Measurements from ENCODE around the gene UTF1.
"Not testable (repeated sequence)": the region's sequence is repeated elsewhere in the genome, so short reads cannot be mapped to it uniquely, and the experiment has no call there.

The UTF1 gene

DNA sequence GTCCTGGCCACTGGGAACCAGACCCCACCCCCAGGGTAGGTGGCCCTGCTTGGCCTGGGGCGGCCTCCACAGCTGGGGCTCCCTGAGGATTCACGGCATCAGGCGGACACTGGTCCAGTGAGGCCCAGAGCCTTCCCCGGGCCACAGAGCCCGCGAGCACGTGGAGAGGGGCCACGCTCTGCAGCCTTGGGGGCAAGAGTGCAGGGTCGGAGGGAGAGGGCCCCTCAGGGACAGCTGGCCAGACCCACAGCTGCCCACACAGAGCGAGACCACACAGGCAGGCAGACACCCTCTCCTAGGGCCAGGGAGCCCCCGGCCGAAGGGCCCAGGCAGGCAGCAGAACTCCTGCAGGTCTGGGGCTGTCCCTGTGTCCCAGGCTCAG is 18.3 kb downstream of the UTF1 start:
- no peak for DNase-seq

DNA sequence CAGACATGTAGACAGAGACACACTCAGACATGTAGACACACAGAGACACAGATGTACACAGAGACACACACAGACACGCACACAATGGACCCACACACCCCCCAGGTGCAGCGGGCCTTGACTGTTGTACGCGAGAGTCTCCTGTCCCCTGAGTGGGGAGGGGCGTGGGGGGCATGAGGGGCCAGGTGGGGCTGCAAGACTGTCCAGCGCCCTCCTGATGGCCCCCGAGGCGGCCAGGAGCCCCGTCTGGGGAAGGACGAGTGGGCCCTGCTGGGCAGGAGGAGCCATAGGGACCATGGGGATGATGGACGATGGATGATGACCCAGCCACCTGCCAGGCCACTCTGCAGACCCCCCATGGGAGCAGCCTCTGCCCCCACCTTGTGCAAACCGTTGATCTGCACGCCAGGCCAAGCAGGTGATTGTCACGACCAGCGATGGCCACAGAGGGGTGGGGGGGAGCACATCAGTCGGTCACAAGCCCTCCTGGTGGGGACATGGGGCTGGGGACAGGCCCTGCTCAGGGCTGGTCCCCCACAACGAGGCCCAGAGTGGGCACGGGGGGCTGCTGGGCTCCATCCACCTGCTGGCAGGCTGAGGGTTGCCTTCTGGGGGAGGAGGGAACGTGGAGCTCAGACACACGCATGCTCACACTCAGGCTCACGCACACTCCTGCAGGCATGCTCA is 19.2 kb downstream of the UTF1 start:
- no peak for DNase-seq

DNA sequence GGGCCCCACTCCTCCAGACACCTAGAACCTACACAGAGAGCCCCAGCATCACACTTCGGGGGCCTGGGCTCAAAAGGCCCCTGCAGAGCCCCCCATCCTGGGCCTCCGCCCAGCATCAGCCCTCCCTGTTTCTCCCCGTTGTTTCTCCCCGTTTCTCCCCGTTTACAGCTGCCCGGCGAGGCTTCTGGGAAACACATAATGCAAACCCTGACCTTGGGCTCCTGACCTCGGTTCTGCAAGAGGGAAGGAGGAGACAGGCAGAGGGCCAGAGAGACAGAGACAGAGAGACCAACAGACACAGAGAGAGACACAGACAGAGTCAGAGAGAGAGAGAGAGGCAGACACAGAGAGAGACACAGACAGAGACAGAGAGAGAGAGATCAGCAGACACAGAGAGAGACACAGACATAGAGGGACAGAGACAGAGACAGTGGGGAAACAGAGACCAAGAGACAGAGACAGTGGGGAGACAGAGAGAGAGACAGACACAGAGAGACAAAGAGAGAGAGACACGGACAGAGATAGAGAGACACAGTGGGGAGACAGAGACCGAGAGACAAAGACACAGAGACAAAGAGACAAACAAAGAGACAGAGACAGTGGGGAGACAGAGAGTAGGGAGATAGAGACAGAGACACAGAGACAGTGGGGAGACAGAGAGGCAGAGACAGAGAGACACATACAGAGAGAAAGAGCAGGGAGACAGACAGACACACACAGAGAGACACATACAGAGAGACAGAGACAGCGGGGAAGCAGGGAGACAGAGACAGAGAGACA is 20.1 kb downstream of the UTF1 start:
- DNase-seq = no peak

DNA sequence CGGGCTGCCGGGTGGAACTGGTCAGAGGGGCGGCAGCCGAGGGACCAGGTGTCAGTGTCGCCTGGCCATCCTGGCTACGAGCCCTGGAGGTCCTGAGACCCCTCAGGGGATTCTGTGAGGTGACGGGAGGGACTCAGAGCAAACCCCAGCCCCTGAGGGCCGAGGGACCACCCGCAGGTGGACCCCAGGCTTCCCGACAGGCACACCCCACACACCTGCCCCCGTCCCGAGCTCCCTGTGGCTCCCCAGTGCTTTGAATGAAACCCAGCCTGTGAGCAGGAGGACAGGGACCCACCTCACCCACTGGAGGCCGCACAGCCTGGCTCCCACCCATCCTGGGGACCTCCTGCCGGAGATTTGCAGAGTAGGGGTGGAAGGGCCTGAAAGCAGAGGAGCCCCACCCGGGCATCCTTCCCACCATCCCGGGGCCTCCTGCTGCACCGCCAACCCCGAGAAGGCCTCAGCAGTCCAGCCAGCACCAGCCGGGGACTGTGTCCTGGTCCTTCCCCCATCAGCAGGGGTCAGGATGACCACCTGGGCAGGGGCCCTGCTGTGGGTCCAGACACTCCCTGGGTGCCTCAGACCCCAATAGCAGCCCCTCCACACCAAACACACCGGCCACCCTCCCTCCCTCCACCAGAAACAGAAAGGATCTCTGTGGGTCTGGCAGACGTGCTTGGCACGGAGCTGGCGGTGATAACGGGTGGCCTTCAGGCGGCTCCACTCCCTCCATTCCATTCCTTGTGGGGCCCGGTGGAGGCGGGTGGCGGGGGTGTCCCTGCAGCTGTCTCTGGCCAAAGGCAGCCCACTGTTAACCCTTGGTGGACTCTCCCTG is 21.6 kb downstream of the UTF1 start:
- no peak for DNase-seq

DNA sequence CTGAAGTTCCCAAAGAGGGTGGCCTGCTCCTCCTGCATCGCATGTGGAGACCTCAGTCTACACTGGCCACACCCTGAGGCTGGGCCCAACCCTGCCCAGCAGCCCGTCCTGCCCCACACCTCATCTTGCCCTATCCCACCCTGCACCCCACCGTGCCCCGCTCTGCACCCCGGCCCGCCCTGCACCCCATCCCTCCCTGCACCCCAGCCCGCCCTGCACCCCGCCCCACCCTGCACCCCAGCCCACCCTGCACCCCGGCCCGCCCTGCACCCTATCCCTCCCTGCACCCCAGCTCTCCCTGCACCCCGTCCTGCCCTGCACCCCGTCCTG is 22.2 kb downstream of the UTF1 start:
- no peak for DNase-seq

DNA sequence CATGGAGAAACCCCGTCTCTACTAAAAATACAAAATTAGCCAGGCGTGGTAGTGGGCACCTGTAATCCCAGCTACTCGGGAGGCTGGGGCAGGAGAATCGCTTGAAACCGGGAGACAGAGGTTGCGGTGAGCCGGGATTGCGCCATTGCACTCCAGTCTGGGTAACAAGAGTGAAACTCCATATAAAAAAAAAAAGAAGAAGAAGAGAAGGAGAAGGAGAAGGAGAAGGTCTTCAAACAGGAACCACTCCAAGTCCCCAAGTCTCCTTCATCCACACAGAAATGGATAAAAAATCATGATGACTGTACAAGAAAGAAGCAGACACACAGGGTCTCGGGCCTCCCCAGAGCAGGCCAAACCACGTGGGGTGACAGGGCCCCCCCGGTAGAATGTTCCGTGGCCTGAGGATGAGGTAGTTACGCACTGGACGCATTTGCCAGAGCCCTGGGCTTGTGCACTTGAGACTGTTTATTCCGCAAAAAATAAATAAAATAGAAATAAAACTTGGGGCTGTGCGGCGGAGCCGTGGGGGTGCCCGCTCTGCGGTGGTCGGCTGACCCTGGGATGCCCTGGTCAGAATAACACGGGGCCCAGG is 23.4 kb downstream of the UTF1 start:
- no peak for DNase-seq

DNA sequence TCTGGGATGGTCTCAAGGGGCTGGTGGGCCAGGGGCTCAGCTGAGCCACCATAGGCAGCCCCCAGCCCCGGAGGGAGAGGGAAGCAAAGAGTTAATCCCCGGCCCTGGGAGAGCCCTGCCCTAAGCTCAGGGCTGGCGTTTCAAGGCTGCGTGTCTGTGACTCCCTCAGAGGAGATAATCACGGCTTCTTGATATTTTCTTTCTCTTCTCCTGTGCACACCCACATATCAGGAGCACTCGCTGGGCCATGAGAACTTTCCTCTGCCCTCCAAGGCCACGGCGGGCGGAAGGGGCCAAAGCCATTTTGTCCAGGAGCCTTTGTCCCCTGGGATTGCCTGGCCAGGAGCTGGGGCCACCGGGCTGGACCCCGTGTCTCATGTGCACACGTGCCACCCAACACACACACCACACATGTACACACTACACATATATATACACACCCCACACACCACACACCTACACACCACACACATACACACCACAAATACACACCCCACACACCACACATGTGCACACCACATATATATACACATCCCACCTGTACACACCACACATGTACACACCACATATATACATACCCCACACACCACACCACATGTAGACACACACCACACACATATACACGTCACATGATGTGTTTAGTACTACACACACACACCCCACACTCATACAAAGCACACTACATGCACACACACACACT is 24.6 kb downstream of the UTF1 start:
- DNase-seq = no peak

DNA sequence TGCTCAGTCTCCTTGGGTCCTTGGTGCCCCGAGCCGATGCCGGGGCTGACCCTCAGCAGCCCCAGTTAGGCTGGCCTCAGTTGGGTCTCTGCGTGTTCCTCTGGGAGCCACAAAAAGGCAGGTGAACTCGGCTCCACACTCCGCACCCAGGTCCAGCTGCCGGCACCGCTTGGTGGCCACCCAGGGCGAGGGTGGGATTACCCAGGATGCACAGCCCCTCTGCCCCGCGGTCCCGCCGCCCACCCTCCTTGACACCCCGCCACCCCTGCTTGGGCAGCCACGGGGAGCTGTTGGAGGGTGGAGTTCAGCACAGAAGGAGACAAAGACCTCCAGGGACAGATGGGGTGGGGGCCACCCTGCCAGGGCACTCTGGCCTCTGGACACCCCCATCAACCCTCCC is 25.3 kb downstream of the UTF1 start:
- DNase-seq = no peak

DNA sequence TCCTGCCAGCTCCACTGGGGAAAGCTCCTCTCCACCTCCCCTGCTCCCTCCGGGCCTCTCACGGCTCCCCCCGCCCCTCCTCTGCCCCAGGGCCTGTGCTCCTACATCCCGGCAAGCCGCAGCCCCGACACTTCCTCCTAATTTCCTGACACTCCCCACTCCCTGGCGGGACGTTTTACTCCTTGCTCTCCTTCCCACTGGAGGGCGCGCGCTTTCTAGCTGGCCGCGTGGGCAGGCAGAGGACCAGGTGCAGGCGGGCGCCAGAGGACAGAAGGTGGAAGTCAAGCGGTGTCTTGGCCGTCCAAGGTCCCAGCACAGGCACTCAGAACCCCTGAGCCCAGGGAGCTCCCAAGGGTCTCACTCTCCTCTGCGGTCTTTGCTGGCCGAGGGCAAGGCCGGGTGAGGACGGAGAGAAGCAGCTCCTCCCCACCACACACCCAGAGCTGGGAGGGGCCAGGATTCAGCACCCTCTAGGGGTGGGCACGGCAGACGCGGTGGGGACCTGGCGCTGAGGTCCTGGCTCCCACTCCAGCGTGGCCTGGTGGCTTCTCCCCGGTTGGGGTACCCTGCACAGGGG is 27.6 kb downstream of the UTF1 start:
- no peak for DNase-seq

DNA sequence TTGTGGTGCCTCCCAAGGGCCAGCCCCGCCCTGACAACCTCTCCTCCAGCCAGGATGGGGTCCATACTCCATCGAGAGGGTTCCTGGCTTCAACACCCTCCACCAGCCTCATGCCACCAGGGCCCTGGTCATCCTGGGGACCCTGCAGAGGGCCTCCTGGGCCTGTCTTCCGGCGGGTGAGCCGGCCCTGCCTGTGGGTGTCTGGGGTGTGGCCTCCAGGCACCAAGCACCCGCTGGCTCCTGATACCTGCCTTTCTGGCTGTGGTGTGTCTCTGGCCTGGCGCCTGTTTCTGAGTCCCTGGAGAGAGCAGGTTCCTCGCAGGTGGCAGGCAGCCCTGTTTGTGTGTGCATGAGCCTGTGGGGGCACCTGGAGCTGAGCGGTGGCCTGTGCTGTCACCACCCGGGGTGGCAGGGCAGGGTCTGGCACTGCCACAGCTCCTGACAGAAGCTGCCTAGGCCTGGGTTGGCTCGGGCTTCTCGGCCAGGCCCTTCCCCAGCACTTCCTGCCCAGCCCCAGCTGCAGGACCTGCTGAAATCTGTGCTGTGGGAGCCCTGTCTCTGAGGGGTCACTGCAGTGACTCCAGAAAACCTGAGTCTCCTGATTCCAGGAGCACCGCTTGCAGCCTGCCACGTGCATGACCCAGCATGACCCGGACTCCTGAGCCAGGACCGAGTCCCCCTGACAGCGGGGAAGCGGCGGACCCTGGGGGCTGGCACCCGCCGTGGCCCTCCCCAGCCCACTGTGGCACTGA is 28.2 kb downstream of the UTF1 start:
- DNase-seq = no peak

DNA sequence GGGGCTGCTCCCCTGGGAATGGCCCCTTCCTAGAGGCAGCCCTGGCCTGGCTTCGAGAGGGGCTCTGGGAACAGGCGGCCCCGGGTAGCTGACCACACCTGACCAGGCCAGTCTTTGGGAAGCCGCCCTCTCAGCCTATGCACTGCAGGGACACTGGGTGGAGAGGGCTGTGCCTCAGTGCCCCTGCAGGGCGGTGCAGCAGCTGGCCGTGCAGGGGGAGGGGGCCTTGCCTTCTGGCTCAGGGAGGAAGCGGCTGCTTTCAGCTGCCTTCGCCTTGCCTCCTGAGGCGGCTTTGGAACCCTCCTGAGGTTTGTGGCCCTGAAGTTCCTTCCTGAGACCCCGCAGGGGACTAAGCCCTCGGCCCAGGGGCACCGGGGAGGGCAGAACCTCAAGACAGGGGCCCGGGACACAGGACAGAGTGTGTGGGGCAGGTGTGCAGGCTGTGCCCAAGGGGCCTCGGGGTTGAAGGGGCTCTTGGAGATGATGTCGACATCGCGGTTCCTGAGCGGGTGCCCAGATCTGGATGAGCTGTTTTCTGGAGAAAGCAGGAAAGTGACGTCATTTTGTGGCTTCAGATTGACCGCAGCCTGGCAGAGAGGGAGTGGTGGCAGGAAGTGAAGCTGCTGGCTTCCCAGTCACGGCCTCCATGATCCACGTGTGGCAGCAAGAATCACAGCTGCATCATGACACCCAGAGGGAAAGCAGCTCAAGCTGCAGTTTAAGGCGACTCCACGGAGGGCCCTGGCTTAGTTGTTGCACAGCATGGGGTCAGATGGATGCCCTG is 29.0 kb downstream of the UTF1 start:
- no peak for DNase-seq

DNA sequence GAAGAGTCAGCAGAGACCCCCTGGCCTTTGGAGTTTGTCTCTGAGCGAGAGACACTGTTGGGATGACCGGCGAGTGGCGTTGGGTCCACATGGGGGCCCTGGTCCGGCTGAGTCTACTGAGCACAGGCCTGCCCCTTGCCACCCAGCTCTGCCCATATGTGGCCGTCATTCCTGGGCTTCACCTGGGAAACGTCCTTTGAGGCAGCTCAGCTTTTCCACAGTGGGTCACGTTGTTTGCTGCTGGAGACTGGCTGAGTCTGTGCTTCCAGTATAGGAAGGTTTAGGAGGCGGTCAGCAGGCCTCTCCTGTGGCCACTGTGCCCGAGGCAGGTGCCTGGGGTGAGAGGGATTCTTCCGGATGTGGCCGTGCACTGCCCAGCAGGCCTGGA is 29.6 kb downstream of the UTF1 start:
- DNase-seq = no peak

DNA sequence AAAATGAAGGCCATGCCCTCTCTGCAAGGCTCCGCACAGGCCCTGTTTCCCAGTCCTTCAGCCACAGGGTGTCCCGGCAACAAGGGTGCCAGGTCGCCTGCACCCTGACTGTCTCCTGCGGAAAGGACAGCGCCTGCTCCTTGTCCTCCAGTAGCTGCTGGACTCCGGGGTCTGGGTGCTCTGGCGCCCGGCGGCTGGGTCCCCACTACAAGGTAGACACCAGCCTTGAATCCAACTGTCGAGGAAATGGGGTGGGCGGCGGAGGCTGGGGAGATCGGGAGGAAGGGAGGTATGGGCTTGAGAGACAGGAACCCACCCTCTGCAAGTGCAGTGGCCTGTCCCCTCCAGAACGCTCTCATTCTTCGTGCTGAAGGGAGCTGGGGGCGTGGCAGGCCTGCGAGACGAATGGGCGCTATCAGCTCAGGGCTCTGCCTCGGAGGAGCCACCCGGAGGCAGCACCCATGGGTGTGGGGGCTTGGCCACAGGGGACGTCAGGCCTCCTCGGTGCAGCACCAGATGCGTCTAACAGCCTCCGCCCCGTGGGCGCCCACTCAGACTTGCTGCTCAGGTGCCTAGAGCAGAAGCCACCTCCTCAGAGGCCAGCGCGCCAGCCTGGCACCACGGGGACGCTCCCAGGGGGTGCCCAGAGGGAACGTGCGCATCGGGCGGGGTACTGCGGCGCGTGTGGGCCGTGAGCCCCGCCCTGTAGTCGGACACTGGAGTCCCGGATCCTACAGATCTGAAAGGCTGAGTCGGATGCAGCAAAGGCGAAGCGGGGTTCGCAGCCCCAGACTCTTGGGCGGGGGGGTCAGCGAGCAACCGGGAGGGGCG is 31.1 kb downstream of the UTF1 start:
- peak; percentile 13 for DNase-seq

DNA sequence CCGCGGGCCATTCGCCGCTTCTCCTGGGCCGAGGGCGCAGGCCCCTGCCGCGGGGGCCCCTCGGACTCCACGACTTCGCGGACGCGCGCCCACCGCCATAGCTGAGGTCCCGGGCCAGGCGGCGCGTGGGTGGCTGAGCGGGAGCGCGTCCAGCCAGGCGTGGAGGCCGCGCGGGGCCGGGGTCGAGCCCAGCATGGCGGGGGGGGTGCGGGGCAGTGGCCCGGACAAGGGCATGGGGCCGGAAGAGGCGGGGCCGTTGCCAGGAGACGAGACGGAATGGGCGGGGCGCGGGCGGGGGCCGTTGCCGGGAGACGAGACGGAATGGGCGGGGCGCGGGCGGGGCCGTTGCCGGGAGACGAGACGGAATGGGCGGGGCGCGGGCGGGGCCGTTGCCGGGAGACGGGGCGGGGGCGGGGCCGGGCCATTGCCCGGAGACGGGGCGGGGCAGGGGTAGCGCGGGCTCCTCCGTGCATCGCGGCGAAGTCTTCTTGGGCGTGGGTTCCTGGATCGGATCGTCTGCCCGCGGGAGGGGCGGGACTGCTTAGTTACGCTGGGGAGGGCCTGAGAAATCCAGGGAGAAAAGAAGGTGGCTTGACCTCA is 31.8 kb downstream of the UTF1 start:
- DNase-seq = peak; percentile 57

DNA sequence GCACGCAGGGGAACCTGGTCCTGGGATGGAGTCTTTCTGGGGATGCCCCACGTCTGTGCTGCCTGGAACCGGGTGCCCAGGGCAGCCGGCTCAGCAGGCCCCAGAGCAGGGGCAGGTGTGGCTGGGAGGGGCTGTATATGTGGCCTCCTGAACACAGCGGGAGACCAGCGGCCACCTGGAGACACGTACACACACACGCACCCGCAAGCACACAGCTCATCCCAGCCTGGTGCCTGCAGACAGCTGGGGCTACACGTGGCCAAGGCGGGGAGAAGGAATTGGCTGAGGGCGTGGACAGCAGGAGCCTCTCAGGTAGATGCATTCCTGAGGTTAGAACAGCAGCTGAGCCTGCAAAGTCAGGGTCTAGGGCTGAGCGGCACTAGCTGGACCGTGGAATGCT is 32.7 kb downstream of the UTF1 start:
- peak; percentile 1 for DNase-seq

DNA sequence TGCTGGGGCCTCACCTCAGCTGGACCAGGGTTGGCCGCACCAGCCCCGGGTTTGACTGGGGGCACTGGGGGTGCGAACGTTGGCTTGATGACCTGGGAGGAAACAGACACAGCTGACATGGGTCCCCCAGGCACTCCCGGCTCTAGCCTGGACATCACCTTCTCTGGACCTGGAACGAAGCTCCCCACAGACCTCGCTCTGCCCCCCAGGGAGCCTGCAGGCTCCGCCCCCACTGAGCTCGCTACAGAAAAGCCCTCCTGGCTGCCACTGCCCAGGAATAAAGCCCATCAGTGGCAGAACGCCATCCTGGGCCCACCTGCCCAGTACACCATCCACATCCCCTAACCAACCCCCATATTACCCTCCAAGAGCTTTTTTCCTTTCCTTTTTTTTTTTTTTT is 33.7 kb downstream of the UTF1 start:
- no peak for DNase-seq

DNA sequence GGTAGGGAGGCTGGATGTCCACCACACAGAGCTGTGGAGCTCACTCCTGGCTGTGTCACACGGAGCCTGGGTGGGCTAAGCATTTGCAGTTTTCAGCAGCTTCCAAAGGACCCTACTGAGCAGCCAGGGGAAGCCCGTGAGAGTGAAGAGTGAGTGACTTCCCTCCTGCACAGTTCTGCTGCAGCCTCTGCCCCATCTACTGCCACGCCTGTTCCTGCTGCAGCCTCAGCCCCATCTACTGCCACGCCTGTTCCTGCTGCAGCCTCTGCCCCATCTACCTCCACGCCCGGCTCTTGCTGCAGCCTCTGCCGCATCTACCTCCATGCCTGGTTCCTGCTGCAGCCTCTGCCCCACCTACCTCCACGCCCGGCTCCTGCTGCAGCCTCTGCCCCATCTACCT is 34.4 kb downstream of the UTF1 start:
- no peak for DNase-seq

DNA sequence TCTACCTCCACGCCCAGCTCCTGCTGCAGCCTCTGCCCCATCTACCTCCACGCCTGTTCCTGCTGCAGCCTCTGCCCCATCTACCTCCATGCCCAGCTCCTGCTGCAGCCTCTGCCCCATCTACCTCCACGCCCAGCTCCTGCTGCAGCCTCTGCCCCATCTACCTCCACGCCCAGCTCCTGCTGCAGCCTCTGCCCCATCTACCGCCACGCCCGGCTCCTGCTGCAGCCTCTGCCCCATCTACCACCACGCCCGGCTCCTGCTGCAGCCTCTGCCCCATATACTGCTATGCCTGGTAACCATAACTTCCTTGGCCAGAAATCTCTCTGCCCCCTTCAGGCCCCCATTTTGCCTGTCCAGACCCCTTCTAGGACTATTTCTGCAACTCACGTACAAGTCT is 35.0 kb downstream of the UTF1 start:
- DNase-seq = not testable (repeated sequence)

DNA sequence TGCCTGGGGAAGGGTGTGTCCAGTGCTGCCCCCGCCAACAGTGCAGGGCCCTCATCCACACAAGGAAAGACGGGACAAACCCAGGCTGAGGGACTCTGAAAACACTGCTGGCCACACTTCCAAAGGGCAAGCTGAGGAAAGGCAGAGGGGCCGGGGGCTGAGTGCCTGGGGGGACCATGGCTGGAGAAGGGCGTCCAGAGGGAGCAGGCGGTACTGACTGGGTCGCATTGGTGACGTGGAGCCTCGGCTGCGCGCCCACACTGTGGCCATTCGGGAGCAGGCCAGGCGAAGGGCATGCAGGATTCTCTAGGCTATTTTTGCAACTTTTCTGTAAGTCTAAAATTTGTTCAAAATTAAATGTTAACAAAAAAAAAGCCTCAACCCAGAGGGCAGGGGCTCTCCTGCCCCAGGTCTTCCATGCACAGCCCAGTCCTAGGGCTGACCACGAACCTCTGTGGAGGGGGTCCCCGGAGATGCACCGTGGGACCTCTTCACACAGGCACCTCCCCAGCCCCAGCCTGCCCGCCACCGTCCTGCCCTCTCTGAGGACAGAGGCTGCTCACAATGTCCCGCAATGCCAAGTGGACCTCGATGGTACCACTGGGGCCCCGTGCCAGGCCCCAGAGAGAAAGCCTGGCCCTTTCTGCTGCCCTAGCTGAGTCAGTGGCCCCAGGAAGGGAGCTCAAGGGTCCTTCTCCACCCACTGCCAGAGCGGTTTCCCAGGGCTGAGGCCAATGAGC is 36.2 kb downstream of the UTF1 start:
- DNase-seq = no peak

All from NCI-H1105 treated with DMSO at 0.1 percent for 48 hours (cell line).